Activated CD4-positive, alpha-beta T cell treated with anti-CD3 and anti-CD28 coated beads, Interleukin-2, amount 10 ng/mL, durations not matched to agents 24 days and 14 days (primary cell): ENCODE measurements around the gene TMEM97. TPM values are rescaled to one million over a fixed set of nuclear protein-coding genes. Genes with fewer than 3 reads are reported as not detected.
"Not testable (repeated sequence)": the region's sequence is repeated elsewhere in the genome, so short reads cannot be mapped to it uniquely, and the experiment has no call there.

ENCODE experiments used
- DNase-seq: peaks from one replicate; pipeline ENCODE4 v3.0.0; 2022
- H3K27ac Mint-ChIP-seq: one replicate; pipeline ENCODE4 v1.8.0; 2022; ENCODE audit warnings: mild to moderate bottlenecking, mixed read lengths
- H3K27me3 Mint-ChIP-seq: one replicate; pipeline ENCODE4 v1.8.0; 2022; ENCODE audit warnings: mixed read lengths
- H3K36me3 Mint-ChIP-seq: one replicate; pipeline ENCODE4 v1.8.0; 2022; ENCODE audit warnings: low read depth, mild to moderate bottlenecking, mixed read lengths
- H3K4me1 Mint-ChIP-seq: one replicate; pipeline ENCODE4 v1.8.0; 2021; ENCODE audit warnings: mixed read lengths
- H3K4me3 Mint-ChIP-seq: one replicate; pipeline ENCODE4 v1.8.0; 2022; ENCODE audit warnings: mild to moderate bottlenecking, moderate library complexity, mixed read lengths
- H3K9me3 Mint-ChIP-seq: one replicate; pipeline ENCODE4 v1.8.0; 2021; ENCODE audit warnings: mixed read lengths
- intact Hi-C: fragments of 100-400 bp; cut with micrococcal nuclease; formaldehyde crosslinking; loops from one replicate; pipeline ENCODE4 v1.15.1; 2023
- total RNA-seq: library from RNA; stranded (reverse); gene quantifications from 2 replicates; pipeline ENCODE4 v1.2.3, GENCODE V29; 2022

TMEM97 gene
- 64.6 and 69.0 TPM in 2 replicates for total RNA-seq

GRCh38 chr17:28318759-28319597 lies at the start of gene TMEM97:
Gene TMEM97 (plus strand): TSS chr17:28319200. CDS start chr17:28319240, 40 bp downstream.
- peak within 1 kb of the TSS; percentile 97 for H3K4me3 Mint-ChIP-seq
- peaks cover 15% of the 10 kb centered on the region for H3K36me3 Mint-ChIP-seq
- peaks cover 2% of the 10 kb centered on the region for H3K27me3 Mint-ChIP-seq
- peak within 1 kb of the TSS; percentile 96 for H3K27ac Mint-ChIP-seq
- DNase-seq: peak; percentile 99
- intact Hi-C loops: loop anchor here (1.0 to 5.0 kb wide), 3 partner anchors 8 to 512 kb away; partner anchors contain the start of genes IFT20 and TNFAIP1
- no peaks in the 10 kb centered on the region for H3K9me3 Mint-ChIP-seq
- peaks cover 34% of the 10 kb centered on the region for H3K4me1 Mint-ChIP-seq

- peaks cover 46% of the 10 kb centered on the region for H3K27me3 Mint-ChIP-seq
Observed at GRCh38 chr17:28270055-28270454, 48.9 kb upstream of the TMEM97 start.

GRCh38 chr17:28270926-28271325 lies 48.1 kb upstream of the TMEM97 start:
- Mint-ChIP-seq H3K27ac (no peak overlapping the region), H3K36me3 (no peaks in the 10 kb centered on the region), H3K9me3 (peaks cover 8% of the 10 kb centered on the region), H3K4me1 (no peaks in the 10 kb centered on the region), H3K4me3 (no peak overlapping the region), H3K27me3 (peaks cover 52% of the 10 kb centered on the region)
- intact Hi-C loops: no loop called here
- no peak for DNase-seq

More at GRCh38 chr17:28270055-28270454, 48.9 kb upstream of the TMEM97 start:
- Mint-ChIP-seq H3K27ac (no peak overlapping the region), H3K36me3 (no peaks in the 10 kb centered on the region), H3K4me3 (no peak overlapping the region), H3K4me1 (no peaks in the 10 kb centered on the region), H3K9me3 (peaks cover 8% of the 10 kb centered on the region)
- DNase-seq: no peak
- intact Hi-C loops: no loop called here

GRCh38 chr17:28271431-28271830 lies 47.6 kb upstream of the TMEM97 start:
- intact Hi-C loops: no loop called here
- H3K4me3 Mint-ChIP-seq: no peak overlapping the region
- peaks cover 57% of the 10 kb centered on the region for H3K27me3 Mint-ChIP-seq
- no peaks in the 10 kb centered on the region for H3K36me3 Mint-ChIP-seq
- no peaks in the 10 kb centered on the region for H3K4me1 Mint-ChIP-seq
- no peak for DNase-seq
- peaks cover 8% of the 10 kb centered on the region for H3K9me3 Mint-ChIP-seq
- no peak overlapping the region for H3K27ac Mint-ChIP-seq

DNA sequence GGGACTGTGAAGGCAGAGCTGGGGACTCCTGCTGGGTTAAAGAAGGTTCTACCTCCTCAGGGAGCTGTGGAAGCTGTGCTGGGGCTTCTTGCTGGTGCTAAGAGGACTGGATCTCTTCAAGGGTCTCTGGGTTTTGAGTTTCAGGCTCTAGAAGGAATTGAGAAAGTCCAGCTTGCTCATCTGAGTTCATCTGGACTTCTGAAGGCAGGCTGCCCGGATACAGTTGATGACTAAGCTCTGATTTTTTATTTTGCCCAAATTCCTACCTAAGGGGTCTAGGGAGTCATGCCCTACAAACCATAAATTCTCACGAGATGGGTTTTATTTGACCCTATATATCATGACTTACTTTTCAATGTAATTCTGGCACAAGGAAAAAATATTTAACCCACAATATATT lies 46.8 kb upstream of the TMEM97 start:
- DNase-seq: no peak
- Mint-ChIP-seq H3K4me1 (peaks cover 2% of the 10 kb centered on the region), H3K27me3 (peaks cover 64% of the 10 kb centered on the region), H3K4me3 (no peak overlapping the region), H3K9me3 (peaks cover 5% of the 10 kb centered on the region), H3K36me3 (no peaks in the 10 kb centered on the region), H3K27ac (no peak overlapping the region)
- intact Hi-C loops: no loop called here

GRCh38 chr17:28273341-28273740 lies 45.7 kb upstream of the TMEM97 start:
- H3K4me3 Mint-ChIP-seq, H3K27ac Mint-ChIP-seq, H3K36me3 Mint-ChIP-seq, H3K4me1 Mint-ChIP-seq, DNase-seq, intact Hi-C loops, H3K9me3 Mint-ChIP-seq: not testable (repeated sequence)
- peaks cover 70% of the 10 kb centered on the region for H3K27me3 Mint-ChIP-seq

GRCh38 chr17:28274591-28275265 lies 44.3 kb upstream of the TMEM97 start:
- H3K4me1 Mint-ChIP-seq: peaks cover 11% of the 10 kb centered on the region
- H3K27me3 Mint-ChIP-seq: peaks cover 75% of the 10 kb centered on the region
- no peak overlapping the region for H3K27ac Mint-ChIP-seq
- H3K4me3 Mint-ChIP-seq: no peak overlapping the region
- intact Hi-C loops: no loop called here
- H3K9me3 Mint-ChIP-seq: no peaks in the 10 kb centered on the region
- H3K36me3 Mint-ChIP-seq: peaks cover 2% of the 10 kb centered on the region
- DNase-seq: no peak

DNA sequence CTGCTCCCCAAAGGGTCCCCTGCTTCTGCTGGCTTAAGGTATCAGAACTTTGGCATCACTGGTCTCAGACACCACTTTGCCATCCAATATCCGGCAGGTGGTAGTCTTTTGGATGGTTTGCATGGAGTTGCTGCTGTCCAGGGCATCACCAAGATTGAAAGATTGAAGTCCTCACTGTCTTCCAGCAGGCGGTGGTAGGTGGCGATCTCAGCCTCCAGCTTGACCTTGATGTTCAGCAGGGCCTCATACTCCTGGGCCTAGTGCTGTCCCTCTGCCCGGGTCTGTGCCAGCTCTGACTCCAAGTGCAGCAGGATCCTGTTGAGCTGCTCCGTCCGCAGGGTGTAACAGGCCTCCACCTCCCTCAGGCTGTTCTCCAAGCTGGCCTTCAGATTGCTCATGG lies 43.0 kb upstream of the TMEM97 start:
- Mint-ChIP-seq H3K9me3 (no peaks in the 10 kb centered on the region), H3K4me3 (no peak overlapping the region), H3K27me3 (peaks cover 78% of the 10 kb centered on the region), H3K27ac (no peak overlapping the region), H3K4me1 (peaks cover 11% of the 10 kb centered on the region), H3K36me3 (peaks cover 2% of the 10 kb centered on the region)
- no peak for DNase-seq
- intact Hi-C loops: no loop called here

DNA sequence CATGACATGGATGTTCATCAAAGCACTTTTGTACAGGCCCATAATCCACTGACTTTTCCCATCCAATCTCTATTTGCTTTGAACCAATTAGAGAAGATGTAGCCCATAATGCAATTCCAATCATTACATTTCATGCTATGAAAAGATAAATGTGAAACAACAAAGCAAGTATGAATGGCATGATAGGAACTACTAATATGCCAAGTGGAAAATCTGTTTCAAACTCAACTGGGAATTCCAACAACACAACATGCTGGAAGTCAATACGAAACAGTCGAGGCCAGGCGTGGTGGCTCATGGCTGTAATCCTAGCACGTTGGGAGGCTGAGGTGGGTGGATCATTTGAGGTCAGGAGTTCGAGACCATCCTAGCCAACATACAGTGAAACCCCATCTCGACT lies 39.6 kb upstream of the TMEM97 start:
- Mint-ChIP-seq H3K36me3 (peaks cover 2% of the 10 kb centered on the region), H3K4me1 (peaks cover 11% of the 10 kb centered on the region), H3K9me3 (no peaks in the 10 kb centered on the region), H3K27ac (no peak overlapping the region), H3K4me3 (no peak overlapping the region), H3K27me3 (peaks cover 69% of the 10 kb centered on the region)
- no peak for DNase-seq
- intact Hi-C loops: loop anchor here (2.0 kb wide), 1 partner anchor 15 kb away; no protein-coding TSS in a partner anchor

GRCh38 chr17:28280826-28281225 lies 38.2 kb upstream of the TMEM97 start:
- Mint-ChIP-seq H3K36me3 (peaks cover 2% of the 10 kb centered on the region), H3K27ac (no peak overlapping the region), H3K4me3 (no peak overlapping the region), H3K27me3 (peaks cover 62% of the 10 kb centered on the region), H3K9me3 (no peaks in the 10 kb centered on the region), H3K4me1 (peaks cover 11% of the 10 kb centered on the region)
- intact Hi-C loops: no loop called here
- DNase-seq: no peak

DNA sequence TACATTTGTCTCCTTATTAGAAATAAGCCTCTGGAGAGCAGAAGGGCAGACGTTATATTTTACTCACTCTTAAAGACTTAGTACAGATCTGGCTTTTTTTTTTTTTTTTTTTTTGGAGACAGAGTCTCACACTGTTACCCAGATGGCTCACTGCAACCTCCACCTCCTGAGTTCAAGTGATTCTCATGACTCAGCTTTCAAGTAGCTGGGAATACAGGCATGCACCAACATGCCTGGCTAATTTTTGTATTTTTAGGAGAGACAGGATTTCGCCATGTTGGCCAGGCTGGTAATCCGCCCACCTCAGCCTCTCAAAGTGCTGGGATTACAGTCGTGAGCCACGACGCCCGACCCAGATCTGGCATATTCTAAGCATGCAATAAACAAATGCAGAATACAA lies 36.4 kb upstream of the TMEM97 start:
- no peak for DNase-seq
- H3K4me1 Mint-ChIP-seq: peaks cover 9% of the 10 kb centered on the region
- no peak overlapping the region for H3K27ac Mint-ChIP-seq
- H3K4me3 Mint-ChIP-seq: no peak overlapping the region
- H3K36me3 Mint-ChIP-seq: peaks cover 2% of the 10 kb centered on the region
- intact Hi-C loops: no loop called here
- no peaks in the 10 kb centered on the region for H3K9me3 Mint-ChIP-seq
- H3K27me3 Mint-ChIP-seq: peaks cover 49% of the 10 kb centered on the region

GRCh38 chr17:28285965-28286364 lies 33.0 kb upstream of the TMEM97 start:
- Mint-ChIP-seq H3K4me1 (no peaks in the 10 kb centered on the region), H3K27me3 (peaks cover 26% of the 10 kb centered on the region), H3K9me3 (no peaks in the 10 kb centered on the region), H3K4me3 (no peak overlapping the region), H3K27ac (no peak overlapping the region), H3K36me3 (no peaks in the 10 kb centered on the region)
- no peak for DNase-seq
- intact Hi-C loops: no loop called here

- H3K4me3 Mint-ChIP-seq: no peak overlapping the region
- peaks cover 25% of the 10 kb centered on the region for H3K27me3 Mint-ChIP-seq
- no peak overlapping the region for H3K27ac Mint-ChIP-seq
- intact Hi-C loops: no loop called here
- DNase-seq: no peak
- no peaks in the 10 kb centered on the region for H3K36me3 Mint-ChIP-seq
- H3K4me1 Mint-ChIP-seq: peaks cover 3% of the 10 kb centered on the region
- H3K9me3 Mint-ChIP-seq: no peaks in the 10 kb centered on the region
Observed at GRCh38 chr17:28290703-28291102, 28.3 kb upstream of the TMEM97 start.

- H3K27ac Mint-ChIP-seq: no peak overlapping the region
- DNase-seq: no peak
- no peaks in the 10 kb centered on the region for H3K9me3 Mint-ChIP-seq
Observed at GRCh38 chr17:28291780-28292330, 27.1 kb upstream of the TMEM97 start.

More at GRCh38 chr17:28291780-28292330, 27.1 kb upstream of the TMEM97 start:
- H3K4me3 Mint-ChIP-seq: no peak overlapping the region
- intact Hi-C loops: no loop called here
- H3K4me1 Mint-ChIP-seq: peaks cover 13% of the 10 kb centered on the region
- no peaks in the 10 kb centered on the region for H3K36me3 Mint-ChIP-seq
- peaks cover 23% of the 10 kb centered on the region for H3K27me3 Mint-ChIP-seq
